Suprapubic skin (tissue), 4 donors: ENCODE results near the gene DAB2IP.

ENCODE experiments used
- EP300 ChIP-seq: sonication (generic); formaldehyde crosslinking; IDR thresholded peaks from one replicate; pipeline ENCODE4 v1.6.1; 2017; ENCODE audit warnings: antibody characterized with exemption
- POLR2A ChIP-seq, 2 donors: fragments of 450-650 bp; IDR thresholded peaks; one replicate each; pipeline ENCODE4 v1.6.1; 2017; ENCODE audit warnings: antibody characterized with exemption in 2 of 2, mild to moderate bottlenecking in 2 of 2, moderate library complexity in 2 of 2
- POLR2AphosphoS5 ChIP-seq, 3 donors: sonication (generic); formaldehyde crosslinking; IDR thresholded peaks; one replicate each; pipeline ENCODE4 v1.6.1; 2017; ENCODE audit warnings: antibody characterized with exemption in 3 of 3
- TF ChIP-seq, protein P1 (sequence below), 2 donors: fragments of 200-600 bp in 1 of 2; fragments of 450-650 bp in 1 of 2; sonication (generic) in 1 of 2; IDR thresholded peaks; one replicate each; pipeline ENCODE4 v1.5.1; 2016 to 2019; ENCODE audit warnings: antibody characterized with exemption in 2 of 2, mild to moderate bottlenecking in 1 of 2, moderate library complexity in 1 of 2

DNA sequence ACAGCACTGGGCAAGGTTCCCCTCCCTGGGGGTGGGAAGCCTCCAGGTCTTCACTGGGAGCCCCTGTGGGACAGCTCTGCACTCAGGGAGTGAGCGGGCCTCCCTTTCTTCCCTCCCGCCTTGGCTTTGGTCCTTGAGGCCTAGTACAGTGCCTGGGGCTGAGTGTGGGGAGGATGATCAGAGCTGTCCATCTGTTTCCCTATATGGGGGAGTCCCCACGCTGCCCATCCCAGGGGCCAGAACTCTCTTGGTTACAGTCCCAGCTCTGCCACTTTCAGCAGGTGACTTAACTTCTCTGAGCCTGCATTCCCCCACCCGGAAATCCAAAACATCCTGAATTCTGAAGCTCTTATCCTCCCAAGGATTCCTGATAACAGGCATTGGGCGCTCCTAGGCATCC, 42.6 kb downstream of the DAB2IP start:
- TF ChIP-seq, protein P1, sequence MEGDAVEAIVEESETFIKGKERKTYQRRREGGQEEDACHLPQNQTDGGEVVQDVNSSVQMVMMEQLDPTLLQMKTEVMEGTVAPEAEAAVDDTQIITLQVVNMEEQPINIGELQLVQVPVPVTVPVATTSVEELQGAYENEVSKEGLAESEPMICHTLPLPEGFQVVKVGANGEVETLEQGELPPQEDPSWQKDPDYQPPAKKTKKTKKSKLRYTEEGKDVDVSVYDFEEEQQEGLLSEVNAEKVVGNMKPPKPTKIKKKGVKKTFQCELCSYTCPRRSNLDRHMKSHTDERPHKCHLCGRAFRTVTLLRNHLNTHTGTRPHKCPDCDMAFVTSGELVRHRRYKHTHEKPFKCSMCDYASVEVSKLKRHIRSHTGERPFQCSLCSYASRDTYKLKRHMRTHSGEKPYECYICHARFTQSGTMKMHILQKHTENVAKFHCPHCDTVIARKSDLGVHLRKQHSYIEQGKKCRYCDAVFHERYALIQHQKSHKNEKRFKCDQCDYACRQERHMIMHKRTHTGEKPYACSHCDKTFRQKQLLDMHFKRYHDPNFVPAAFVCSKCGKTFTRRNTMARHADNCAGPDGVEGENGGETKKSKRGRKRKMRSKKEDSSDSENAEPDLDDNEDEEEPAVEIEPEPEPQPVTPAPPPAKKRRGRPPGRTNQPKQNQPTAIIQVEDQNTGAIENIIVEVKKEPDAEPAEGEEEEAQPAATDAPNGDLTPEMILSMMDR (IDR thresholded peaks at IDR 0.05) = no peak
- TF ChIP-seq POLR2A (IDR thresholded peaks at IDR 0.05) (no peak), EP300 (no peak), POLR2AphosphoS5 (IDR thresholded peaks at IDR 0.05) (no peak)
